Endodermal cell (in vitro differentiated cells): ENCODE results near the gene MRNIP. TPM values are rescaled to one million over a fixed set of nuclear protein-coding genes. Genes with fewer than 3 reads are reported as not detected.

Experiments
- DNase-seq: peaks from one replicate; pipeline ENCODE4 v3.0.0-alpha.2; 2017
- H3K27ac ChIP-seq: 2 replicates; pipeline ENCODE4 v1.5.1; 2013; ENCODE audit warnings: mild to moderate bottlenecking, low read depth, low read length, moderate library complexity
- H3K27me3 ChIP-seq: 2 replicates; pipeline ENCODE4 v1.6.1; 2013; ENCODE audit warnings: mild to moderate bottlenecking, low read length, moderate library complexity; ENCODE audit not compliant: insufficient read depth, control insufficient read depth, poor library complexity, severe bottlenecking
- H3K36me3 ChIP-seq: 2 replicates; pipeline ENCODE4 v1.7.0; 2013; ENCODE audit warnings: mild to moderate bottlenecking, low read length, moderate library complexity; ENCODE audit not compliant: control insufficient read depth, insufficient read depth
- H3K4me1 ChIP-seq: one replicate; pipeline ENCODE4 v1.7.0; 2013; ENCODE audit warnings: low read length; ENCODE audit not compliant: control insufficient read depth, insufficient read depth
- H3K4me3 ChIP-seq: 2 replicates; pipeline ENCODE4 v1.5.1; 2013; ENCODE audit warnings: mild to moderate bottlenecking, low read length, moderate library complexity
- H3K9ac ChIP-seq: 2 replicates; pipeline ENCODE4 v1.6.1; 2013; ENCODE audit warnings: mild to moderate bottlenecking, low read length, moderate library complexity; ENCODE audit not compliant: poor library complexity, severe bottlenecking; ENCODE audit errors: extremely low read depth
- H3K9me3 ChIP-seq: 2 replicates; pipeline ENCODE4 v1.6.1; 2013; ENCODE audit warnings: mild to moderate bottlenecking, low read length, moderate library complexity; ENCODE audit not compliant: control insufficient read depth
- H3K27ac Mint-ChIP-seq: 2 replicates; pipeline ENCODE4 v1.8.0; 2020; ENCODE audit warnings: mixed read lengths
- H3K27me3 Mint-ChIP-seq: 2 replicates; pipeline ENCODE4 v1.8.0; 2021; ENCODE audit warnings: mild to moderate bottlenecking, mixed read lengths; ENCODE audit not compliant: insufficient read depth
- H3K36me3 Mint-ChIP-seq: 2 replicates; pipeline ENCODE4 v1.8.0; 2020; ENCODE audit warnings: low read depth, mixed read lengths
- H3K4me1 Mint-ChIP-seq: 2 replicates; pipeline ENCODE4 v1.8.0; 2020; ENCODE audit warnings: mixed read lengths
- H3K4me3 Mint-ChIP-seq: 2 replicates; pipeline ENCODE4 v1.8.0; 2020; ENCODE audit warnings: mild to moderate bottlenecking, moderate library complexity, mixed read lengths
- H3K9me3 Mint-ChIP-seq: 2 replicates; pipeline ENCODE4 v1.8.0; 2020; ENCODE audit warnings: mild to moderate bottlenecking, mixed read lengths
- WGBS, 2 experiments: methylation state at CpG; one replicate each; pipeline versions ENCODE4 v1.1.5 to v1.1.7; 2013; ENCODE audit warnings: missing lambda C conversion rate in 2 of 2, mixed read lengths in 1 of 2; ENCODE audit not compliant: insufficient coverage in 1 of 2, insufficient read length in 1 of 2; 5-methylcytosine and 5-hydroxymethylcytosine counted together
- total RNA-seq, 2 donors: library from RNA; stranded (reverse); fragmentation: NEBNext Ultra II Directional in 1 of 2; extraction: Animal tissue kit (Norgen Biotek cat#: 25700) in 1 of 2; gene quantifications; 2 replicates in 1 of 2; 3 replicates in 1 of 2; pipeline ENCODE4 v1.2.1, GENCODE V29; 2021
- TF ChIP-seq, protein P1 (sequence below): fragments of 200-600 bp; sonication (generic); conservative IDR thresholded peaks from 2 replicates; pipeline ENCODE4 v1.5.0; 2021; ENCODE audit warnings: antibody characterized with exemption, mild to moderate bottlenecking

The MRNIP gene
- total RNA-seq, 2 donors from 2014 or later, result 45.8 to 55.3 TPM

DNA sequence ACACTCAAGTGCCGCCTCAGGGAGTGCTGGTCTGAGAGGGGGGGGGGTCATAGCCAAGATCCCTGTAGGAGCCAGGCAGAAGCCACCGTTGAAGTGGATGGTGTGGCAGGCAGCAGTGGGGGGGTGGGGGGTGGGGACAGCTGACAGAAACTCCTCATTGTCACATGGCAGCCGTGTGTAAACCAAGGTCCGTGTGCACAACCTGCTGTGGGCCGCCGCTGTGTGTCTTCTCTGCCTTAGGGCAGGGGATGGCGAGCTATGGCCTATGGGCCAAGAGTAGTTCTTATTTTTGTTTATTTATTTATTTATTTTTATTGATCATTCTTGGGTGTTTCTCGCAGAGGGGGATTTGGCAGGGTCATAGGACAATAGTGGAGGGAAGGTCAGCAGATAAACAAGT lies 24.5 kb downstream of the MRNIP start:
- peaks cover under 1% of the 10 kb centered on the region for H3K4me1 ChIP-seq
- H3K36me3 Mint-ChIP-seq, result peaks cover 86% of the 10 kb centered on the region
- no peaks in the 10 kb centered on the region for H3K9me3 ChIP-seq
- peaks cover 69% of the 10 kb centered on the region for H3K36me3 ChIP-seq
- DNase-seq, result no peak
- no peak overlapping the region for H3K4me3 ChIP-seq
- 90 to 100% methylated on average over 2 to 7 of the region's 8 CpGs for WGBS, 2 experiments
- peaks cover 5% of the 10 kb centered on the region for H3K4me1 Mint-ChIP-seq
- no peak overlapping the region for H3K9ac ChIP-seq
- peaks cover 13% of the 10 kb centered on the region for H3K9me3 Mint-ChIP-seq
- H3K27me3 Mint-ChIP-seq, result no peaks in the 10 kb centered on the region
- no peak overlapping the region for H3K27ac ChIP-seq
- TF ChIP-seq, protein P1, sequence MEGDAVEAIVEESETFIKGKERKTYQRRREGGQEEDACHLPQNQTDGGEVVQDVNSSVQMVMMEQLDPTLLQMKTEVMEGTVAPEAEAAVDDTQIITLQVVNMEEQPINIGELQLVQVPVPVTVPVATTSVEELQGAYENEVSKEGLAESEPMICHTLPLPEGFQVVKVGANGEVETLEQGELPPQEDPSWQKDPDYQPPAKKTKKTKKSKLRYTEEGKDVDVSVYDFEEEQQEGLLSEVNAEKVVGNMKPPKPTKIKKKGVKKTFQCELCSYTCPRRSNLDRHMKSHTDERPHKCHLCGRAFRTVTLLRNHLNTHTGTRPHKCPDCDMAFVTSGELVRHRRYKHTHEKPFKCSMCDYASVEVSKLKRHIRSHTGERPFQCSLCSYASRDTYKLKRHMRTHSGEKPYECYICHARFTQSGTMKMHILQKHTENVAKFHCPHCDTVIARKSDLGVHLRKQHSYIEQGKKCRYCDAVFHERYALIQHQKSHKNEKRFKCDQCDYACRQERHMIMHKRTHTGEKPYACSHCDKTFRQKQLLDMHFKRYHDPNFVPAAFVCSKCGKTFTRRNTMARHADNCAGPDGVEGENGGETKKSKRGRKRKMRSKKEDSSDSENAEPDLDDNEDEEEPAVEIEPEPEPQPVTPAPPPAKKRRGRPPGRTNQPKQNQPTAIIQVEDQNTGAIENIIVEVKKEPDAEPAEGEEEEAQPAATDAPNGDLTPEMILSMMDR, result no peak
- no peaks in the 10 kb centered on the region for H3K27me3 ChIP-seq
- no peak overlapping the region for H3K27ac Mint-ChIP-seq
- no peak overlapping the region for H3K4me3 Mint-ChIP-seq

DNA sequence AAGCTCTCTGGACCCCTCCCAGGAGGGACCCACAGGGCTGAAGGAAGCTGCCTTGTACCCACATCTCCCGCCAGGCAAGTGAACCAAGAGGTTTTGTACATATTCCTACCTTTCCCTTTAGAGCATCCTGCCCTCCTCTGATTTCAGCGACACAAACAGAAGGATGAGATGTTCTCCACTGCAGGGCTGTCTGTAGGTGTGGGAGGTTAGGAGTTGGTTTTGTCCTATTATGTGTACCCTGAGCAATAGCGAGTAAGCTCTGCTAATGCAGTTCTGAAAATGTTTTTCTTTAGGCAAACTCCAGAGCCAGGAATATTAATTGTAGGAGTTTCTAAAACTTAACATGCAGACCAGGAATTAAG lies 24.9 kb downstream of the MRNIP start:
- Mint-ChIP-seq H3K9me3 (peaks cover 13% of the 10 kb centered on the region), H3K4me1 (peaks cover 5% of the 10 kb centered on the region), H3K36me3 (peaks cover 88% of the 10 kb centered on the region), H3K27ac (no peak overlapping the region), H3K27me3 (no peaks in the 10 kb centered on the region), H3K4me3 (no peak overlapping the region)
- Histone ChIP-seq H3K27ac (no peak overlapping the region), H3K27me3 (no peaks in the 10 kb centered on the region), H3K4me3 (no peak overlapping the region), H3K9me3 (no peaks in the 10 kb centered on the region), H3K36me3 (peaks cover 73% of the 10 kb centered on the region), H3K9ac (no peak overlapping the region), H3K4me1 (peaks cover 2% of the 10 kb centered on the region)
- 92 to 100% methylated on average over 1 to 3 of the region's 3 CpGs for WGBS, 2 experiments
- DNase-seq, result no peak
- TF ChIP-seq, protein P1, result no peak

DNA sequence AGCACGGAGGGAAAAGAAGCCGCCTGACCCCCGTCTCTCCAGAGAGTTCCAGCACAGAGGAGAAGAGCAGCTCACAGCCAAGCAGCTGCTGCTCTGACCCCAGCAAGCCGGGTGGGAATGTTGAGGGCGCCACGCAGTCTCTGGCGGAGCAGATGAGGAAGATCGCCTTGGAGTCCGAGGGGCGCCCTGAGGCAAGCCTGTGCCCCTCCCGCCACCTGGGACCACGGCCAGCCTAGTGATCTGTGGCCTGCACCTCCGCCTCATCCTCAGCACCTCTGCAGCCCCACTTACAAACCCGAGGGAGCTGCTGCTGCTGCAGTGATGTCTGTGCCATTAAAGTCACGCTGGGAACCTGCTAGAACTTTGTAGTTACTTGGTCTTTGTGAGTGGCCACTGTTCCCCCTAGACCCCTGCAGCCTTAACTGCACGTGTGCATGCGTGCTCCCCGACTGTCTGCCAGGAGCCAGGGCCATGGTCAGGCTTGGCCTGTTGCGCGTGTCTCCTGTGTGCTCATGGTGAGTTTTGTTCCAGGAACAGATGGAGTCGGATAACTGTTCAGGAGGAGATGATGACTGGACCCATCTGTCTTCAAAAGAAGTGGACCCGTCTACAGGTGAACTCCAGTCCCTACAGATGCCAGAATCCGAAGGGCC lies 25.4 kb downstream of the MRNIP start:
- no peak overlapping the region for H3K27ac Mint-ChIP-seq
- DNase-seq, result no peak

More for the DNA sequence above, 25.4 kb downstream of the MRNIP start:
- no peak overlapping the region for H3K27ac ChIP-seq
- no peaks in the 10 kb centered on the region for H3K9me3 ChIP-seq
- WGBS, 2 experiments, result 90 to 92% methylated on average over 11 to 23 of the region's 23 CpGs
- H3K4me3 ChIP-seq, result no peak overlapping the region
- peaks cover 5% of the 10 kb centered on the region for H3K4me1 Mint-ChIP-seq
- H3K27me3 ChIP-seq, result no peaks in the 10 kb centered on the region
- TF ChIP-seq, protein P1, result no peak
- peaks cover 88% of the 10 kb centered on the region for H3K36me3 Mint-ChIP-seq
- no peaks in the 10 kb centered on the region for H3K27me3 Mint-ChIP-seq
- H3K9ac ChIP-seq, result no peak overlapping the region
- H3K4me3 Mint-ChIP-seq, result no peak overlapping the region
- H3K4me1 ChIP-seq, result peaks cover 2% of the 10 kb centered on the region
- peaks cover 13% of the 10 kb centered on the region for H3K9me3 Mint-ChIP-seq
- peaks cover 73% of the 10 kb centered on the region for H3K36me3 ChIP-seq
